Activated naive CD4-positive, alpha-beta T cell treated with Interleukin-2 at 50 U/mL for 16 hours (primary cell): Measurements from ENCODE around the gene SLC38A8.

Experiments
- DNase-seq: peaks from one replicate; pipeline ENCODE4 v3.0.0-alpha.2; 2020

Gene SLC38A8

DNA sequence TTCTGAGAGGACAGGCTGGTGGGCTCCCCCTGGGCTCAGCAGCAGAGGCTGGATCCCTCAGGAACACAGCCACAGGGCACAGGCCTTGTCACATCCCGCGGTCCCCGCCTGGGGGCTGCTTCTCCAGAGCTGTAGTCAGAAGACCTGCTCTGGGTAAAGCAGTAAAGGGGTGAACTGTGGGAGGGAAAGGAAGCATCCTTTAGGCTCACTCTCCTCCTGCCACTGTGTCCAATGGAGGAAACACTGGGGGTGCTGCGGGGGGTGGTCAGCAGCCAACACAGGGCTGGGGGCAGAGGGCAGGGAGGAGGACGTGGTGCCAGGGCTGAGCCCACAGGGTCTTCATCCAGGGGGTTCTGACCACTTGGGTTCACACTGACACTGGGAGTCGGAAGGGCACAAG, 5.0 kb upstream of the SLC38A8 start:
- no peak for DNase-seq

DNA sequence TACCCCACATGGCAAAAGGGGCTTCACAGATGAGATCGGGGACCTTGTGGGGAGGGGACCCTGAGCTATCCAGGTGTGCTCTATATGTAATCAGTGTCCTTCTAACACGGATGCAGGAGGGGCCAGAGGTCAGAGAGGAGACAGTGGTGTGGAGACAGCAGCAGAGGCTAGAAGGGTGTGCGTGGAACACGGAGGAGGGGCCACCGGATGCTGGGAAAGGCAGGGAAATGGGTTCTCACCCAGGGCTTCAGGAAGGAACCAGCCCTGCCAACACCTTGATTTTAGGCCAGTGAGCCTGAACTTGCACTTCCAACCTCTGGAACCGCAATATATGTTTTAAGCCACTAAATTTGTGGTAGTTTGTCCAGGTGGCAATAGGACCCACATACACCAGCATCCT, 4.6 kb upstream of the SLC38A8 start:
- DNase-seq, result no peak

GRCh38 chr16:84045818-84046470, 3.3 kb upstream of the SLC38A8 start:
- DNase-seq, result no peak

DNA sequence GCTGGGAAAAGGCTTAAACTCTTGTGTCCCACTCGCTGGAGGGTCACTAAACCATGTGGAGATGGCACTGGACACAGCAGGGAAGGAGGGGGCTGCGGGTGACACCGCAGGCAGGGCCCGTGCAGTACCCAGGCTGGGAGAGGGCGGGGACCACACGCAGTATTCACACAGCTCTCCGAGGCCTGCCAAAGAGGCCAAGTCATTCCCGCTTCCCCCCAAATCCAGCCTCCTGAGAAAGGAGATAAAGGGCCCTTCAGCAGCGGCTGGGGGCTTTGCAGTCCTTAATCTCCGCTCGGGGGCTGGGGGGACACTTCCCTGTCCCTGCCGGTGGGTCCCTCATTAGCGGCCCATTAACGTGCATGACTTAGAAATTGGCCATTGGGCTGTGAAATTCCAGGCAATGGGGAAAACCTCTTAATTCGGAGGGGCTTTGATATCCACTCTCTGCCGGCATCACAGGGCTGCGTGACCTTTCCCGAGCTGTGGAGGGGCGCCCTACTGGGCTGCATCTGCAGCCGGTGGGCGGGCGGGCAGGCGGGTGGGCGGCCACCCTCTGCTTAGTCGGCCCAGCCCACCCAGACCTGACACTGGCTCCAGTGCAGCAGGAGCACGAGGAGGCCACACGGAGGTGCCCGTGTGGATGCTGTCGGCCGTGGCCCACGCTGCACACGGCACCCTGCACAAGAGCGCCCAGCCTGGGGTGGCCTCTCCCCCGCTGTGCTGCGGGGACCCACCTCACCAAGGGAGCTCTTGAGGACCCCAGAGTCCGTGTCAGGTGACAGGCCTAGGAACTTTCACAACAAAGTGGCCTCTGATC, 2.6 kb upstream of the SLC38A8 start:
- no peak for DNase-seq

DNA sequence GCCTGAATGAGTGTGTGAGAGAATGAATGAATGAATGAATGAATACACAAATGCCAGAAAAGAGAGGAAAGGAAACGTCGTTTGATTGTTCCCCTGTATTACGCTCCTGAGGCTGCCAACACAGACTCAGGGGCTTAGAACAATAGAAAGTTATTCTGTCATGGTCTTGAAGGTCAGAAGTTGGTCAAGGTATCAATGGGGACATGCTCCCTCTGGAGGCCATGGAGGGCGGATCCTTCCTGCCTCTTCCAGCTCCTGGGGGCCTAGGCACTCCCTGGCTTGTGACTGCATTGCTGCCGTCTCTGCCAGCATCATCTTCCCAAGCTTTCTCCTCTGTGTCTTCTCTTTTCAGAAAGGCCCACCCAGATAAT, 1.5 kb upstream of the SLC38A8 start:
- no peak for DNase-seq

- DNase-seq, result no peak
Observed at GRCh38 chr16:84043486-84044117, 1.0 kb upstream of the SLC38A8 start.

GRCh38 chr16:84042879-84043485, 387 bp upstream of the SLC38A8 start:
- DNase-seq, result no peak

DNA sequence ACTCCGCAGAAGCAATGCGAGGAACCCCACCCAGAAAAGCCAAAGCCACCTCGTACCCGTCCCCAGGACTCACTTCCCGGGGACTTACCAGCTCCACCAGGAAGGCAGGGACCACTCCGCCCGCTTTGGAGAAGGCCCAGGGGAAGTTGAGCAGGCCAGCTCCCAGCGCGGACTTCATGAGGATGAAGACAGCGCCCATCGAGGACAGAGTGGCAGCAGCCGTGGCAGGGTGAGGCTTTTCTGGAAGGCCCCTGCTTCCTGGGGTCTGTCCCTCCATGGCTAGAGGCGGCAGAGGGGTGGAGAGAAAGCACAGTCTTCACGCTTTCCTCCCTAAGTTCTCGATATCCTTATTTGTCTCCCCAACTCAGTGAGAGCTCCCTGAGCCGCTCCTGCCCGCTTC, 714 bp downstream of the SLC38A8 start:
- no peak for DNase-seq

- DNase-seq, result no peak
Observed at GRCh38 chr16:84040823-84041820, 1.5 kb downstream of the SLC38A8 start.

- DNase-seq, result no peak
Observed at GRCh38 chr16:84040226-84040822, 2.3 kb downstream of the SLC38A8 start.

DNA sequence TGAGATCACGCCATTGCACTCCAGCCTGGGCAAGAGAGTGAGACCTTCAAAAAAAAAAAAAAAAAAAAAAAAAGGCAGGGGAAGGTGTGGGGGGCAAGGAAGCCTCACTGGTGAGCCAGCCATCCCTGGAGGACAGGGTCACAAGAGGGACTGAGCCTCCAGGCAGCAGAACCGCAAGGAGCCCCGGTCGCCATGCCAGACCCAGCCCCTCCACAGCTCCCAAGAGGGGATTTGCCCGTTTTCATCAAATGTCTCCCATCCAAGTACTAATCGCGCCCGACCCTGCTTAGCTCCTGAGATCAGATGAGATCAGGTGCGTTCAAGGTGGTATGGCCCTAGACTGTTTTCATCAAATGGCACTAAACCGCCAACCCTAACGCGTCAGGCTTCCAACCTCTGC, 2.9 kb downstream of the SLC38A8 start:
- no peak for DNase-seq

GRCh38 chr16:84038469-84038868, 4.1 kb downstream of the SLC38A8 start:
- no peak for DNase-seq

- no peak for DNase-seq
Observed at GRCh38 chr16:84036982-84037425, 5.6 kb downstream of the SLC38A8 start.

- no peak for DNase-seq
Observed at GRCh38 chr16:84036131-84036530, 6.5 kb downstream of the SLC38A8 start.

- no peak for DNase-seq
Observed at GRCh38 chr16:84034516-84034915, 8.1 kb downstream of the SLC38A8 start.

GRCh38 chr16:84033251-84034195, 9.1 kb downstream of the SLC38A8 start:
- no peak for DNase-seq

- DNase-seq, result no peak
Observed at GRCh38 chr16:84032458-84033178, 10.0 kb downstream of the SLC38A8 start.

- DNase-seq, result no peak
Observed at GRCh38 chr16:84031556-84031955, 11.0 kb downstream of the SLC38A8 start.

GRCh38 chr16:84029297-84030047, 13.1 kb downstream of the SLC38A8 start:
- no peak for DNase-seq
